Tibial nerve (tissue), 4 donors: ENCODE data around the gene BCKDHA. TPM values are rescaled to one million over a fixed set of nuclear protein-coding genes. Genes with fewer than 3 reads are reported as not detected.

Experiments
- DNase-seq, 2 donors: peaks; one replicate each; pipeline ENCODE4 v3.0.0-alpha.2; 2019; ENCODE audit warnings: low spot score in 2 of 2
- H3K27ac ChIP-seq, 4 donors: fragments of 200-600 bp; sonication (generic) in 3 of 4; one replicate each; pipeline ENCODE4 v1.5.1; 2017 to 2019; ENCODE audit warnings: mild to moderate bottlenecking in 1 of 4
- H3K27me3 ChIP-seq, 2 donors: fragments of 200-600 bp; sonication (generic) in 1 of 2; one replicate each; pipeline versions ENCODE4 v1.5.1 to v1.6.0; 2017 to 2019
- H3K36me3 ChIP-seq, 3 donors: fragments of 200-600 bp; sonication (generic); one replicate each; pipeline ENCODE4 v1.5.1; 2018 to 2019
- H3K4me1 ChIP-seq, 4 donors: fragments of 200-600 bp; sonication (generic) in 3 of 4; one replicate each; pipeline ENCODE4 v1.5.1; 2017 to 2019
- H3K4me3 ChIP-seq, 4 donors: fragments of 200-600 bp; sonication (generic) in 3 of 4; one replicate each; pipeline ENCODE4 v1.5.1; 2017 to 2019; ENCODE audit warnings: mild to moderate bottlenecking in 1 of 4, moderate library complexity in 1 of 4
- H3K9me3 ChIP-seq, 4 donors: fragments of 200-600 bp; sonication (generic) in 3 of 4; one replicate each; pipeline ENCODE4 v1.5.1; 2017 to 2019
- EP300 ChIP-seq, 2 donors: sonication (generic); formaldehyde crosslinking; IDR thresholded peaks; one replicate each; pipeline ENCODE4 v1.6.1; 2017; ENCODE audit warnings: antibody characterized with exemption in 2 of 2, mild to moderate bottlenecking in 1 of 2
- POLR2A ChIP-seq, 2 donors: fragments of 450-650 bp; IDR thresholded peaks; one replicate each; pipeline ENCODE4 v1.6.1; 2017; ENCODE audit warnings: antibody characterized with exemption in 2 of 2, mild to moderate bottlenecking in 2 of 2, moderate library complexity in 2 of 2
- WGBS, 2 donors: methylation state at CpG; one replicate each; pipeline ENCODE4 v1.1.5; 2018; 5-methylcytosine and 5-hydroxymethylcytosine counted together
- total RNA-seq, 4 donors: library from RNA; depleted of rRNA; stranded (reverse); fragments of >200 nt; gene quantifications; one replicate each; pipeline ENCODE4 v1.1.0, GENCODE V29; 2016
- TF ChIP-seq, protein P1 (sequence below), 5 experiments: fragments of 200-600 bp in 3 of 5; fragments of 450-650 bp in 2 of 5; sonication (generic) in 3 of 5; IDR thresholded peaks; one replicate each; pipeline ENCODE4 v1.5.1; 2016 to 2019; ENCODE audit warnings: antibody characterized with exemption in 5 of 5, mild to moderate bottlenecking in 3 of 5, moderate library complexity in 2 of 5

BCKDHA gene
- total RNA-seq, 4 donors from 2014 or later, result 48.6 to 61.4 (median 54.2) TPM

GRCh38 chr19:41386442-41386841 is 11.2 kb upstream of the BCKDHA start:
- Histone ChIP-seq H3K9me3 (no peaks in the 10 kb centered on the region), H3K27ac (no peak overlapping the region), H3K4me3 (no peak overlapping the region), H3K36me3 (peaks cover 0 to 95% (median 5%) of the 10 kb centered on the region in 3 donors), H3K4me1 (no peaks in the 10 kb centered on the region), H3K27me3 (no peaks in the 10 kb centered on the region)
- 65 to 73% methylated on average over 13 of the region's 13 CpGs for WGBS, 2 donors
- TF ChIP-seq POLR2A (IDR thresholded peaks at IDR 0.05) (no peak), EP300 (IDR thresholded peaks at IDR 0.05) (no peak)
- TF ChIP-seq, protein P1, sequence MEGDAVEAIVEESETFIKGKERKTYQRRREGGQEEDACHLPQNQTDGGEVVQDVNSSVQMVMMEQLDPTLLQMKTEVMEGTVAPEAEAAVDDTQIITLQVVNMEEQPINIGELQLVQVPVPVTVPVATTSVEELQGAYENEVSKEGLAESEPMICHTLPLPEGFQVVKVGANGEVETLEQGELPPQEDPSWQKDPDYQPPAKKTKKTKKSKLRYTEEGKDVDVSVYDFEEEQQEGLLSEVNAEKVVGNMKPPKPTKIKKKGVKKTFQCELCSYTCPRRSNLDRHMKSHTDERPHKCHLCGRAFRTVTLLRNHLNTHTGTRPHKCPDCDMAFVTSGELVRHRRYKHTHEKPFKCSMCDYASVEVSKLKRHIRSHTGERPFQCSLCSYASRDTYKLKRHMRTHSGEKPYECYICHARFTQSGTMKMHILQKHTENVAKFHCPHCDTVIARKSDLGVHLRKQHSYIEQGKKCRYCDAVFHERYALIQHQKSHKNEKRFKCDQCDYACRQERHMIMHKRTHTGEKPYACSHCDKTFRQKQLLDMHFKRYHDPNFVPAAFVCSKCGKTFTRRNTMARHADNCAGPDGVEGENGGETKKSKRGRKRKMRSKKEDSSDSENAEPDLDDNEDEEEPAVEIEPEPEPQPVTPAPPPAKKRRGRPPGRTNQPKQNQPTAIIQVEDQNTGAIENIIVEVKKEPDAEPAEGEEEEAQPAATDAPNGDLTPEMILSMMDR (IDR thresholded peaks at IDR 0.05), result no peak
- no peak for DNase-seq

- H3K27ac ChIP-seq, result no peak overlapping the region
- no peaks in the 10 kb centered on the region for H3K9me3 ChIP-seq
- WGBS, 2 donors, result 84 to 91% methylated on average over 11 of the region's 11 CpGs
- no peak for DNase-seq
- peaks cover 0 to 63% (median 11%) of the 10 kb centered on the region in 3 donors for H3K36me3 ChIP-seq
- H3K27me3 ChIP-seq, result no peaks in the 10 kb centered on the region
- H3K4me3 ChIP-seq, result no peak overlapping the region
- H3K4me1 ChIP-seq, result peaks cover 0 to 14% (median 8%) of the 10 kb centered on the region in 4 donors
- no peak for TF ChIP-seq POLR2A (IDR thresholded peaks at IDR 0.05)
- TF ChIP-seq EP300 (IDR thresholded peaks at IDR 0.05), result no peak
- TF ChIP-seq, protein P1 (IDR thresholded peaks at IDR 0.05), result no peak
Measured at GRCh38 chr19:41391618-41392017, 6.0 kb upstream of the BCKDHA start.

GRCh38 chr19:41392775-41393174 is 4.8 kb upstream of the BCKDHA start:
- peaks cover 0 to 17% (median 12%) of the 10 kb centered on the region in 4 donors for H3K4me1 ChIP-seq
- H3K9me3 ChIP-seq, result no peaks in the 10 kb centered on the region
- TF ChIP-seq POLR2A (IDR thresholded peaks at IDR 0.05) (no peak), EP300 (IDR thresholded peaks at IDR 0.05) (no peak)
- TF ChIP-seq, protein P1 (IDR thresholded peaks at IDR 0.05), result no peak
- H3K27ac ChIP-seq, result no peak overlapping the region
- no peaks in the 10 kb centered on the region for H3K27me3 ChIP-seq
- WGBS, 2 donors, result 80 to 83% methylated on average over 12 of the region's 12 CpGs
- no peak overlapping the region for H3K4me3 ChIP-seq
- H3K36me3 ChIP-seq, result peaks cover 0 to 52% (median 11%) of the 10 kb centered on the region in 3 donors
- no peak for DNase-seq

DNA sequence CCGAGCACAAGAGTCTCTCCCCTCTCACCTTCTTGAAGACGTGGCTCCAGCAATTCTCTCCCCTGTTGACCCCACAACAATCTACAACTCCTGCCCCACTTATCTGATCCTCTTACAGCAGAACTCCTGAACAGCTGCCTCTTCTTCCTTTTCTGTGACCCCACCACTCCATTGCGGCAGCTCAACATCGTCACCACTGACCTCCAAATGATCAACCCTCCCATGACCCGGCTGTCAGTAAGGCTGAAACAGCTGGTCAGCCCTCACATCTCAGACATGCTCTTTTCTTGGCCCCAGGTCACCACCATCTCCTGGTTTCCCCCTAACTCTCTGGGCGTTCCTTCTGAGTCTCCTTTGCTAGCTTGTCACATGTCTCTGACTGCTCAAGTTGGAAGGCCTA is 2.3 kb upstream of the BCKDHA start:
- Histone ChIP-seq H3K4me1 (peaks cover 0 to 38% (median 23%) of the 10 kb centered on the region in 4 donors), H3K36me3 (peaks cover 0 to 26% (median 6%) of the 10 kb centered on the region in 3 donors), H3K9me3 (no peaks in the 10 kb centered on the region), H3K27me3 (no peaks in the 10 kb centered on the region), H3K4me3 (no peak overlapping the region), H3K27ac (no peak overlapping the region)
- WGBS, 2 donors, result 63 to 68% methylated on average over 6 of the region's 6 CpGs
- no peak for DNase-seq
- TF ChIP-seq POLR2A (IDR thresholded peaks at IDR 0.05), result no peak
- TF ChIP-seq EP300 (IDR thresholded peaks at IDR 0.05), result no peak
- TF ChIP-seq, protein P1 (IDR thresholded peaks at IDR 0.05), result no peak

DNA sequence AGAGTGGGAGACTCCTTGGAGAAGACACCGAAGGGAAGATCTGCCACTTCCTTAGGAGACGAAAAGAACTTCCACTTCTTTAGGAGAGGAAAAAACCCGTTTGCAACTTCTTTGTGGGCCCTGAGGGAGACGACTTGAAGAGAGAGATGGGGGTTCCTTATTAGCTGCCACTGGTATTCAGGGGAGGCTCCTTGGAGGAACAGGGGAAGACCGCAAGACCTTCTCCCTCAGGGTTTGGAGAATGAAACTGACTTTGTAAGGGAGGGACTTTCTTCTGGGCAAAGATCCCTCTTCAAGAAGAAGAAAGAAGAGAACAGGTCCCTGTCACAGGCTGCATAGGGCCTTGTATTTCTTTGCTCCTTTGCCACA is 416 bp downstream of the BCKDHA start:
- H3K9me3 ChIP-seq, result no peaks in the 10 kb centered on the region
- H3K4me1 ChIP-seq, result peaks cover 0 to 62% (median 23%) of the 10 kb centered on the region in 4 donors
- peak overlapping the region; percentile 74 to 99 (median 96) for H3K4me3 ChIP-seq
- TF ChIP-seq POLR2A (IDR thresholded peaks at IDR 0.05) (no peak), EP300 (IDR thresholded peaks at IDR 0.05) (no peak)
- TF ChIP-seq, protein P1 (IDR thresholded peaks at IDR 0.05), result no peak
- H3K27ac ChIP-seq, result peak overlapping the region; percentile 87 to 97 (median 92)
- peaks cover 0 to 13% (median 0%) of the 10 kb centered on the region in 3 donors for H3K36me3 ChIP-seq
- WGBS, 2 donors, result 0 to 1% methylated on average over 5 of the region's 5 CpGs
- H3K27me3 ChIP-seq, result no peaks in the 10 kb centered on the region
- no peak for DNase-seq
